GM12873 (cell line): ENCODE results near the gene FOXO6.

ENCODE experiments used
- CTCF ChIP-seq: IDR thresholded peaks from 2 replicates; pipeline ENCODE4 v1.5.1; 2012; ENCODE audit warnings: low read depth, mild to moderate bottlenecking, moderate library complexity, low read length, control low read depth; ENCODE audit not compliant: insufficient read depth; ENCODE audit errors: missing control alignments

Gene FOXO6

GRCh38 chr1:41379738-41380130 is 18.5 kb downstream of the FOXO6 start:
- TF ChIP-seq CTCF: no peak

GRCh38 chr1:41380195-41380594 is 19.0 kb downstream of the FOXO6 start:
- TF ChIP-seq CTCF: no peak

- TF ChIP-seq CTCF: no peak
These were observed 19.9 kb downstream of the FOXO6 start for GRCh38 chr1:41380979-41381691.

GRCh38 chr1:41381692-41382479 is 20.7 kb downstream of the FOXO6 start:
- TF ChIP-seq CTCF: no peak

- no peak for TF ChIP-seq CTCF
These were observed 21.4 kb downstream of the FOXO6 start for GRCh38 chr1:41382480-41383090.

GRCh38 chr1:41383094-41383852 is 22.0 kb downstream of the FOXO6 start:
- no peak for TF ChIP-seq CTCF
